Measurements from ENCODE around the gene CREBZF. TPM values are rescaled to one million over a fixed set of nuclear protein-coding genes. Genes with fewer than 3 reads are reported as not detected.
"Not testable (repeated sequence)": the region's sequence is repeated elsewhere in the genome, so short reads cannot be mapped to it uniquely, and the experiment has no call there.

CREBZF gene
- total RNA-seq, 1 donor from 2014 or later: 22.4 TPM

GRCh38 chr11:85670949-85671663, 6.2 kb upstream of the CREBZF start:
- not testable (repeated sequence) for DNase-seq (ENCODE audit: low read depth in 2 of 2)

GRCh38 chr11:85668157-85668556, 3.2 kb upstream of the CREBZF start:
- DNase-seq (ENCODE audit: low read depth in 2 of 2): no peak

GRCh38 chr11:85666687-85667086, 1.8 kb upstream of the CREBZF start:
- DNase-seq (ENCODE audit: low read depth in 2 of 2): no peak

GRCh38 chr11:85665733-85666132, 804 bp upstream of the CREBZF start:
- no peak for DNase-seq (ENCODE audit: low read depth in 2 of 2)

- peak; percentile 63 to 67 for DNase-seq (ENCODE audit: low read depth in 2 of 2)
Observed at GRCh38 chr11:85663753-85664614, 945 bp downstream of the CREBZF start.

DNA sequence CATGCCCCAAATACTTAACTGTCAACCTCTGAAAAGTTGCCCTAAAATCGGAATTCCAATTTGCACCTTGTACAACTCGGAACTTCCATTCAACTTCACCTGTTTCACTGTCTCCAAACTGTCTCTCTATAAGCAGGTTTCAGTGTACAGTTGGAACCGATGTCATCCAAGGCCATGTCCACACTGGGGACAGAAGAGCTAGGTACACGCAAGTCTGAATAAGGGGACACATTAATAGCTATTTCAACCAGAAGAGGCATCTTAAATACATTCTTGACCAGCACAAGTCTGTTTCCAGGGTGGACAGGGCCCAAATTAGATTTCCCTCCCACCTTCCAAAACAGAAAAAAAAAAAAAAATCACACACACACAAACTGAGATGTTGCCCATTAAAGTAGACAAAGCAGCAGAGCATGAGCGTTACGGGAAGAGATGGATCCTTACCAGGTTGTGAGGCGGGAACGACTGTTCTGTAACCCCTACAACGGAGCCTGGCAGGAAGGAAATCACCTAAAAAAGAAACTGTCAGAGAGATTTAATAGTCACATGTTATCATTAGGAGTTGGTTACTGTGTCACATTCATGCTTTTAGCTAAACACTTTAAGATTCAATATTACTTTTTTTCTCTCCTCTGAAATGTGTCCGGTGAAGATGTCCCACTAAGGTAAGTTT, 1.7 kb downstream of the CREBZF start:
- DNase-seq (ENCODE audit: low read depth in 2 of 2): peak; percentile 16

DNA sequence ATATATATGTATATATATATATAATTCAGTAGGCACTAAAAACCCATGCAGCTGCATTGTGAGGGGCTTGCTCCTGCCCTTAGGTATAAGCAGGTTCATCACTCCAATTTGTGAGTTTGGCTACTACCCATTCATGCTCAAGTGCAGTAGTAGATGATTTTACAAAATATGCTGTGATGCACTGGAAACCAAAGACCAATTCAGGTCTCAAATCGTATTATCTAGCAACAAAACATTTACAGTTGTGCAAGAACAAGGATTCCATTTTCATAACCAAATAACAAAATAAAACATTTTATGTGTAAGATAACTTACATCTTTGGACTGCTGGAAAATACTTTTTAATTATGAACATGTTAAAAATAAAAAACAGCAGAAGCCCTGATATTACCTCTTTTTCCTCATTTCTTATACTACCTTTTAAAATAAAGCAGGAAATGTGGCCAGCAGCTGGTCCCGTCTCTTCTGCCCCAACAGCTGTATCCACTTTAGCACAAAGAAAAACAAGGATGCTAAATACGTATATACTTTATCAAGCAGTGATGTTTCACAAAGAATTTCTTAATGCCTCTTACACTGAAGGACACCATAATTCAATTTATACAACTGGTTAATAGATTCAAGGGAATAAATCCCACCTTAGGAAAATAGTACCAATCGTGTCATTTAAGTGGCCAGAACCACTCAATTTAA, 2.8 kb downstream of the CREBZF start:
- DNase-seq (ENCODE audit: low read depth in 2 of 2): peak in 1 of 2 donors; percentile 5

- DNase-seq (ENCODE audit: low read depth in 2 of 2): no peak
Observed at GRCh38 chr11:85658180-85658579, 6.7 kb downstream of the CREBZF start.

- no peak for DNase-seq (ENCODE audit: low read depth in 2 of 2)
Observed at GRCh38 chr11:85656777-85657176, 8.2 kb downstream of the CREBZF start.

DNA sequence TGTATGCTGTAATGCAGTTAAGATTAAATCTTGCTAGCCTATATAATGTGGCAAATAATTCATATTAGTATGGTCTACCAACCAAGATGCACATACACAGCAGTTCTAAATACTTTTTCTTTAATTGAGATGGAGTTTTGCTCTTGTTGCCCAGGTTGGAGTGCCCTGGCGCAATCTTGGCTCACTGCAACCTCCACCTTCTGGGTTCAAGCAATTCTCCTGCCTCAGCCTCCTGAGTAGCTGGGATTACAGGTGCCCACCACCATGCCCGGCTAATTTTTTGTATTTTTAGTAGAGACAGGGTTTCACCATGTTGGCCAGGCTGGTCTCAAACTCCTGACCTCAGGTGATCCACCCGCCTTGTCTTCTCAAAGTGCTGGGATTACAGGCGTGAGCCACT, 10.6 kb downstream of the CREBZF start:
- not testable (repeated sequence) for DNase-seq (ENCODE audit: low read depth in 2 of 2)

DNA sequence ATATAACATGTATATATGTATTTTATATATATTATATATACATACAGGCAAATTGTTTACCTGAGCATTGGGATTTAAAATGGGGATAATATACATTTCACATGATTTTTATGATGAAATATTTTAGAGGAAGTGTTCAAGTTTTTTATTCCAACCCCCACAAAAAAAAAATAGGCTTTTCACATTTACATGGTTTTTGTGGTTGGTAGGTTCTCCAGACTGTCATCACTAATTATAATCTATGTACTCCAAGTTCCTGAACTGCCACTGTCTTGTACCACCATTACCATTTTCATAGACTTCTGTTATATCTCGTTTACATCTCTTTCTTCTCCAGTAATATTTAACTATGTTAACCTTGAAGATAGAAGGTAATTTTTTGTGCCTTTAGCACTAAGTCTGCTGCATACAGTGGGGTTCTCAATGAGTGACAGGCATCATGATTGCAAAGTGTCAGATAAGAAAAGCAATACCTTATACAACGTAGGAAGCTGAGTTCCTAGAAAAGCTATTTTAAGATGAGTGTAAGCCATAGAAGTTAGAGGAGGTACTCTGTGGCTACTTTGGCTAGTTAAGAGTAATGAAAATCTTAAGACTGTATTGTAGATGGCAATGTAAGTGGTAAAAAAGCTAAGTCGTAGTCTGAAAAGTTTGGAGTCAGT, 12.0 kb downstream of the CREBZF start:
- DNase-seq (ENCODE audit: low read depth in 2 of 2): no peak

GRCh38 chr11:85651118-85651517, 13.8 kb downstream of the CREBZF start:
- no peak for DNase-seq (ENCODE audit: low read depth in 2 of 2)

- DNase-seq (ENCODE audit: low read depth in 2 of 2): peak; percentile 81 to 83
Observed at GRCh38 chr11:85647604-85648299, 17.2 kb downstream of the CREBZF start, which contains the start of gene TMEM126A. TSS of gene TMEM126A (plus strand) at chr11:85647967. CDS start at chr11:85650256, 2,289 bp downstream.

GRCh38 chr11:85647078-85647477, 17.9 kb downstream of the CREBZF start:
- DNase-seq (ENCODE audit: low read depth in 2 of 2): no peak

DNA sequence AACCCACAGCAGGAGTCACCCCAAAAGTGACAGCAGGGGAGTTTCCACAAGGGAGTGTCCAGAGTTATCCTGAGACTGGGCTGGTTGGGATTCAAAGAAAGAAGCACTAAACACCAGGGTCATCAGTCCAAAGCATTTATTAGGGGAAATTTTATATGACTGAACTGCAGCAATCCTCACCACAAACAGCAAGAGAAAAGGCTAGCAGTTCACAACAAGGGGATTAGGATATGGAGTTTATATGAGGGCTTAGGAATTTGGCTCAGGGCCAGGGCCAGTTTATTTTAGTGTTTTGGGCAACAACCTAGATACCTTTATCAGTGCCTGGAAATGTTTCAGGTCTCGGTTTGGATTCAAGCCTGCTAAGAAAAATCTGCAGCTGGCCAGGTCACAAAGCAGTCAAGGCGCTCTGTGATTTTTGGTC, 21.7 kb downstream of the CREBZF start:
- DNase-seq (ENCODE audit: low read depth in 2 of 2): no peak

- DNase-seq (ENCODE audit: low read depth in 2 of 2): no peak
Observed at GRCh38 chr11:85634747-85635146, 30.2 kb downstream of the CREBZF start.

DNA sequence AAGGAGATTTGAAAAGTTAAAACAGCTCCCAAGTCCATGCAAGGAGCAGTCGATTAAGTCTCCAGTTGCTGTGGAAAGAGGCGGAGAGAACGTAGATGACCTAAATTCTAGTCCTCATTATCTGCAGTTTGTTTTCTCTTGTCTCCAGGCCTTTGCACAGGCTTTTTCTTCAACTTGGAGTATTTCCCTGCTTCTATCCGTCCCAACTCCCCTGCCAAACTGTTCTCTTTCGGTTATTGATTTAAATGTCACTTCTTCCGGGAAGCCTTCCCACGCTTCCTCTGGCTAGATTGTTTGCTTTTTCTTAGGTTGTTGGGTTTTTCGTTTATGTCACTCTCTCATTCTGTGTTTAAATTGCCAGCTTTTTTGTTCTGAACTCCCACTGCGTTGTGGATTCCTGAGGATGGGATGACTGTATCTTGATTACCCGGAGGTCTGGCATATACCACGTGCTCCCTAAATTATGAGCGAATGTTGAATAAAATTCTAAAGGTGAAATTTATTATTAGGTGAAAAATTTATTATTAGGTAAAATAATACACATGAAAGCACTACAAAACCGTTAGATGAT, 36.1 kb downstream of the CREBZF start:
- DNase-seq (ENCODE audit: low read depth in 2 of 2): no peak

- peak; percentile 97 for DNase-seq (ENCODE audit: low read depth in 2 of 2)
Observed at GRCh38 chr11:85627998-85628770, 36.7 kb downstream of the CREBZF start, which contains the start of gene TMEM126B. TSS of gene TMEM126B (plus strand) at chr11:85628593. CDS start at chr11:85628608, 15 bp downstream.

Measured in lung microvascular endothelial cell (primary cell).